HepG2 (cell line): Measurements from ENCODE around the gene MMP24OS. TPM values are rescaled to one million over a fixed set of nuclear protein-coding genes. Genes with fewer than 3 reads are reported as not detected.

ENCODE experiments used
- ARID4A ChIP-seq: sonication (generic); formaldehyde crosslinking; IDR thresholded peaks from 2 replicates; pipeline ENCODE4 v1.5.0; 2020; ENCODE audit warnings: mild to moderate bottlenecking, missing genetic modification reagents, borderline replicate concordance
- DPF2 ChIP-seq: sonication (generic); formaldehyde crosslinking; IDR thresholded peaks from 2 replicates; pipeline ENCODE4 v1.4.0; 2020; ENCODE audit warnings: mild to moderate bottlenecking, low read depth, missing genetic modification reagents, borderline replicate concordance
- FOXO4 ChIP-seq: sonication (generic); formaldehyde crosslinking; conservative IDR thresholded peaks from 2 replicates; pipeline ENCODE4 v1.8.1; 2023; ENCODE audit warnings: missing genetic modification reagents
- NR2F1 ChIP-seq, 2 experiments: fragments of 450-650 bp in 1 of 2; formaldehyde crosslinking in 1 of 2; IDR thresholded peaks; 2 replicates each; pipeline versions ENCODE4 v1.5.0 to v1.6.1; 2016 to 2020; ENCODE audit warnings: mild to moderate bottlenecking in 1 of 2, missing compliant biosample characterization in 1 of 2, missing genetic modification reagents in 1 of 2, moderate library complexity in 1 of 2
- SKI ChIP-seq: fragments of 450-650 bp; IDR thresholded peaks from one replicate; pipeline ENCODE4 v1.6.1; 2018; ENCODE audit warnings: mild to moderate bottlenecking; ENCODE audit not compliant: partially characterized antibody
- TAF15 ChIP-seq: fragments of 200-400 bp; formaldehyde crosslinking; IDR thresholded peaks from one replicate; pipeline ENCODE4 v1.6.1; 2018; ENCODE audit warnings: mild to moderate bottlenecking, low read depth, low read length; ENCODE audit not compliant: poor library complexity, severe bottlenecking
- ZNF605 ChIP-seq: sonication (generic); formaldehyde crosslinking; IDR thresholded peaks from 2 replicates; pipeline ENCODE4 v1.8.0; 2022; ENCODE audit warnings: mild to moderate bottlenecking, missing genetic modification reagents
- polyA plus RNA-seq, 8 experiments: library from polyadenylated mRNA; depleted of rRNA in 3 of 8; stranded (reverse) in 7 of 8; unstranded in 1 of 8; fragments of >200 nt; fragmentation: Illumina TruSeq in 4 of 8; extraction: Trizol in 4 of 8; gene quantifications; 2 replicates each; pipeline versions ENCODE4 v1.2.1 to v1.2.3, GENCODE V29; 2011 to 2016; ENCODE audit warnings: low read depth in 4 of 8, missing spikeins in 1 of 8, mixed read lengths in 1 of 8; ENCODE audit not compliant: insufficient read depth in 1 of 8
- total RNA-seq, 5 experiments: library from RNA; depleted of rRNA; stranded (reverse); fragments of >200 nt; fragmentation: Illumina TruSeq; extraction: Trizol; gene quantifications; 2 replicates each; pipeline ENCODE4 v1.2.3, GENCODE V29; 2016; ENCODE audit warnings: low read depth in 1 of 5

Gene MMP24OS
- total and polyA plus RNA-seq, 2 of the 13 experiments (the other 11 are each of a cell fraction or from before 2014, with no cell fraction given) = 6.0 to 8.5 TPM

GRCh38 chr20:35306931-35307517 lies 29.1 kb upstream of the MMP24OS start (continued):
- TF ChIP-seq ARID4A (CRISPR knock-in tag) (peak; percentile 67; the same call in 1 of the 2 replicates), NR2F1 (CRISPR knock-in tag; IDR thresholded peaks at IDR 0.05) (0 out of 4 replicates have a peak, but pooled peaks of 1 of the 2 experiments have one; percentile 10), FOXO4 (CRISPR knock-in tag) (0 out of 2 replicates have a peak, but pooled peaks have one; percentile 91), SKI (peak; percentile 21), ZNF605 (CRISPR knock-in tag) (0 out of 2 replicates have a peak, but pooled peaks have one; percentile 67), DPF2 (CRISPR knock-in tag) (no peak), TAF15 (no peak)
